Central memory CD8-positive, alpha-beta T cell (primary cell): ENCODE data around the gene TCHP.

Experiments used
- ATAC-seq: fragments of 150-1000 bp; cut with Tn5 transposase; replicated peaks from 2 replicates; pipeline ENCODE4 v1.10.0; 2022; ENCODE audit warnings: mild to moderate bottlenecking, moderate FRiP score, moderate number of reproducible peaks; ENCODE audit not compliant: poor library complexity, severe bottlenecking; ENCODE audit errors: extremely low read depth
- DNase-seq, 2 donors: peaks; one replicate each; pipeline ENCODE4 v3.0.0; 2021; ENCODE audit warnings: low spot score in 2 of 2
- H3K27ac Mint-ChIP-seq: one replicate; pipeline ENCODE4 v1.8.0; 2022; ENCODE audit warnings: low read depth, mild to moderate bottlenecking, moderate library complexity, mixed read lengths
- H3K27me3 Mint-ChIP-seq: one replicate; pipeline ENCODE4 v1.8.0; 2022; ENCODE audit warnings: mixed read lengths
- H3K36me3 Mint-ChIP-seq: one replicate; pipeline ENCODE4 v1.8.0; 2022; ENCODE audit warnings: mild to moderate bottlenecking, moderate library complexity, mixed read lengths; ENCODE audit not compliant: insufficient read depth
- H3K4me1 Mint-ChIP-seq: one replicate; pipeline ENCODE4 v1.8.0; 2022; ENCODE audit warnings: mixed read lengths
- H3K4me3 Mint-ChIP-seq: one replicate; pipeline ENCODE4 v1.8.0; 2022; ENCODE audit warnings: mild to moderate bottlenecking, moderate library complexity, mixed read lengths
- H3K9me3 Mint-ChIP-seq: one replicate; pipeline ENCODE4 v1.8.0; 2022; ENCODE audit warnings: mixed read lengths

Gene TCHP

GRCh38 chr12:109900752-109901580 is 892 bp downstream of the TCHP start:
- Mint-ChIP-seq H3K4me1 (peaks cover 34% of the 10 kb centered on the region), H3K27me3 (no peaks in the 10 kb centered on the region)

DNA sequence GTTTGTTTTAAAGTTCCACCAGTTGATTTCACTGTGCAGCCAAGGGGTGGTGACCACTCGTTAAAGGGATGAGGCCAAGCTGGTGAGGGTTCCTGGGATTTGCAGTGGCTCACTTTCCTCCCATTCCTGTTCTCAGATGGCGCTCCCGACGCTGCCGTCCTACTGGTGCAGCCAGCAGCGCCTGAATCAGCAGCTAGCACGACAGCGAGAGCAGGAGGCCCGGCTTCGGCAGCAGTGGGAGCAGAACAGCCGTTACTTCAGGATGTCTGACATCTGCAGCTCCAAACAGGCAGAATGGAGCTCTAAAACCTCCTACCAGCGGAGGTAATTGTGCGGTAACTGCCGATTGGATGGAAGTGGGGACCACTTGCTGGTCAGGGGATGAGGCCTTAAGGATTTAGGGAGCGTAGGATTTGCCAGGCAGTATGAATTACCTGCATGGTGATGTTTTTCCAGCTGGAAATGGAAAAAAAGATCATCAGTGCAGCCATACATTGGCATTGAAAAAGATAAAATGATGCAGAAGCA is 2.9 kb downstream of the TCHP start:
- no peaks in the 10 kb centered on the region for H3K9me3 Mint-ChIP-seq
- H3K4me3 Mint-ChIP-seq = no peak overlapping the region
- H3K4me1 Mint-ChIP-seq = peaks cover 34% of the 10 kb centered on the region
- peaks cover 44% of the 10 kb centered on the region for H3K36me3 Mint-ChIP-seq
- ATAC-seq = no peak
- H3K27me3 Mint-ChIP-seq = no peaks in the 10 kb centered on the region
- no peak for DNase-seq
- H3K27ac Mint-ChIP-seq = no peak overlapping the region

More at GRCh38 chr12:109900752-109901580, 892 bp downstream of the TCHP start:
- Mint-ChIP-seq H3K27ac (peak overlapping the region; percentile 92), H3K4me3 (peak overlapping the region; percentile 95), H3K9me3 (no peaks in the 10 kb centered on the region), H3K36me3 (peaks cover 30% of the 10 kb centered on the region)
- no peak for DNase-seq
- ATAC-seq = peak; percentile 5

- DNase-seq (no peak), ATAC-seq (no peak)
- peaks cover 33% of the 10 kb centered on the region for H3K4me1 Mint-ChIP-seq
- no peaks in the 10 kb centered on the region for H3K9me3 Mint-ChIP-seq
- no peaks in the 10 kb centered on the region for H3K27me3 Mint-ChIP-seq
- H3K4me3 Mint-ChIP-seq = no peak overlapping the region
- no peak overlapping the region for H3K27ac Mint-ChIP-seq
- H3K36me3 Mint-ChIP-seq = peaks cover 53% of the 10 kb centered on the region
Measured at GRCh38 chr12:109905301-109905700, 5.2 kb downstream of the TCHP start.

DNA sequence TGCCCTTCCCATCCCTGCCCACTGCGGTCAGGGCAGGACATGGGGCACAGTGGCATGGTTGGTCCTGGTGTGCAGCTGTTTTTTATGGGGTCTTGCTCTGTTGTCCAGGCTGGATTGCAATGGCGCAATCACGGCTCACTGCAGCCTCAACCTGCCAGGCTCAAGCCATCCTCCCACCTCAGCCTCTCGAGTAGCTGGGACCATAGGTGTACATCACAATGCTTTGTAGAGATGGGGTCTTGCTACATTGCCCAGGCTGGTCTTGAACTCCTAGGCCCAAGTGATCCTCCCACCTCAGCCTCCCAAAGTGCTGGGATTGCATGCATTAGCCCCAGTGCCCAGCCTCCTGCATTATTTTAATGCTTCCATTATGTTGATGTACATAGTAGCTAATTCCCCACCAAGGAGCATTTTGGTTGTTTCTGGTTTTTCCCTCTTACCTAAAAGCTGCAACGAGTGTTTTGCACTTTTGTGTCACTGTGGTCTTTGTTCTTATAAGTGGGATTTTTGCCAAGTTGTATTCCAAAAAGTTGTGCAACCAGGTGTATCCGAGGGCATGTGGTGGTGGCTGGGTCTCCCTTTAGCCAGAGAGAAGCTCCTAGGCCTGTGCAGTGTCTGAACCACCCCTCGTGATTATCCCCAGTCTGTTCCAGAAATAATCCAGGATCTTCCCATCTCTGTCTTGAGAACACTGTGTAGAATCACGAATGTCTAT is 10.3 kb downstream of the TCHP start:
- H3K4me1 Mint-ChIP-seq = peaks cover 5% of the 10 kb centered on the region
- H3K27ac Mint-ChIP-seq = no peak overlapping the region
- H3K9me3 Mint-ChIP-seq = no peaks in the 10 kb centered on the region
- no peak overlapping the region for H3K4me3 Mint-ChIP-seq
- no peak for DNase-seq
- ATAC-seq = no peak
- peaks cover 57% of the 10 kb centered on the region for H3K36me3 Mint-ChIP-seq
- H3K27me3 Mint-ChIP-seq = no peaks in the 10 kb centered on the region

GRCh38 chr12:109910969-109911348 is 10.9 kb downstream of the TCHP start:
- no peak for DNase-seq
- ATAC-seq = no peak
- no peak overlapping the region for H3K4me3 Mint-ChIP-seq
- H3K9me3 Mint-ChIP-seq = no peaks in the 10 kb centered on the region
- peaks cover 5% of the 10 kb centered on the region for H3K4me1 Mint-ChIP-seq
- H3K36me3 Mint-ChIP-seq = peaks cover 57% of the 10 kb centered on the region
- H3K27me3 Mint-ChIP-seq = no peaks in the 10 kb centered on the region
- H3K27ac Mint-ChIP-seq = no peak overlapping the region

DNA sequence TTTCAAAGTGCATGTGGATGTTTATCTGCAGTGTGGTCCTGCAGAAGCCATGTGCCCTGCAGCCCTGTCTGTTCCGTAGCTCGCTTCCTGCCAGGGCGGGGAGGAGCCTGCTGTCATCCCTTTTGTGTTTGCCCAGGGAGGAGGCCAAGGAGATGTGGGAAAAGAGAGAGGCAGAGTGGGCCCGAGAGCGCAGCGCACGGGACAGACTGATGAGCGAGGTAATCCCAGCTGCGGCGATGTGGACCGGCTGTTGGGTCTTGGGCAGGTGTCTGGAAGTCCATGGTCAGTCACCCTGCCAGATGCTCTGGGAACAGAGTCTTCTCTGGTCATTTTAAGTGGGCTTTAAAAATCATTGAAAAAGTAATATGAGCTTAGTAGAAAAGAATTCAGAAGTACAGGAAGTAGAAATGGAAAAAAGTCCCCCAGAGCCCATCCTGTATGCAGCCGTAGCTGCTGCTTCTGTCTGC is 12.8 kb downstream of the TCHP start:
- no peak overlapping the region for H3K27ac Mint-ChIP-seq
- no peak overlapping the region for H3K4me3 Mint-ChIP-seq
- DNase-seq (no peak), ATAC-seq (no peak)
- peaks cover 5% of the 10 kb centered on the region for H3K4me1 Mint-ChIP-seq
- H3K27me3 Mint-ChIP-seq = no peaks in the 10 kb centered on the region
- no peaks in the 10 kb centered on the region for H3K9me3 Mint-ChIP-seq
- H3K36me3 Mint-ChIP-seq = peaks cover 59% of the 10 kb centered on the region

- DNase-seq = no peak
- ATAC-seq = no peak
- Mint-ChIP-seq H3K4me3 (no peak overlapping the region), H3K9me3 (no peaks in the 10 kb centered on the region), H3K36me3 (peaks cover 58% of the 10 kb centered on the region), H3K27ac (no peak overlapping the region), H3K4me1 (no peaks in the 10 kb centered on the region), H3K27me3 (no peaks in the 10 kb centered on the region)
Measured at GRCh38 chr12:109914461-109914860, 14.4 kb downstream of the TCHP start.

GRCh38 chr12:109915171-109916040 is 15.3 kb downstream of the TCHP start:
- DNase-seq = no peak
- ATAC-seq = no peak
- Mint-ChIP-seq H3K4me1 (no peaks in the 10 kb centered on the region), H3K27ac (no peak overlapping the region), H3K36me3 (peaks cover 60% of the 10 kb centered on the region), H3K27me3 (no peaks in the 10 kb centered on the region), H3K4me3 (no peak overlapping the region), H3K9me3 (no peaks in the 10 kb centered on the region)

- ATAC-seq (no peak), DNase-seq (no peak)
- no peak overlapping the region for H3K4me3 Mint-ChIP-seq
- no peaks in the 10 kb centered on the region for H3K4me1 Mint-ChIP-seq
- H3K27ac Mint-ChIP-seq = no peak overlapping the region
- peaks cover 63% of the 10 kb centered on the region for H3K36me3 Mint-ChIP-seq
- no peaks in the 10 kb centered on the region for H3K27me3 Mint-ChIP-seq
- H3K9me3 Mint-ChIP-seq = no peaks in the 10 kb centered on the region
Measured at GRCh38 chr12:109916045-109916444, 16.0 kb downstream of the TCHP start.

GRCh38 chr12:109919456-109919855 is 19.4 kb downstream of the TCHP start:
- Mint-ChIP-seq H3K9me3 (no peaks in the 10 kb centered on the region), H3K27ac (peak overlapping the region; percentile 58), H3K27me3 (no peaks in the 10 kb centered on the region), H3K36me3 (peaks cover 49% of the 10 kb centered on the region), H3K4me1 (no peaks in the 10 kb centered on the region), H3K4me3 (no peak overlapping the region)
- DNase-seq = no peak
- ATAC-seq = no peak

- ATAC-seq = no peak
- peaks cover 43% of the 10 kb centered on the region for H3K36me3 Mint-ChIP-seq
- no peaks in the 10 kb centered on the region for H3K4me1 Mint-ChIP-seq
- H3K4me3 Mint-ChIP-seq = no peak overlapping the region
- H3K9me3 Mint-ChIP-seq = no peaks in the 10 kb centered on the region
- no peak overlapping the region for H3K27ac Mint-ChIP-seq
- no peaks in the 10 kb centered on the region for H3K27me3 Mint-ChIP-seq
- no peak for DNase-seq
Measured at GRCh38 chr12:109920261-109920780, 20.2 kb downstream of the TCHP start.

- no peak for ATAC-seq
- no peak overlapping the region for H3K27ac Mint-ChIP-seq
- no peaks in the 10 kb centered on the region for H3K9me3 Mint-ChIP-seq
- no peak for DNase-seq
- no peaks in the 10 kb centered on the region for H3K4me1 Mint-ChIP-seq
- H3K27me3 Mint-ChIP-seq = no peaks in the 10 kb centered on the region
- H3K36me3 Mint-ChIP-seq = peaks cover 33% of the 10 kb centered on the region
- no peak overlapping the region for H3K4me3 Mint-ChIP-seq
Measured at GRCh38 chr12:109921982-109922381, 21.9 kb downstream of the TCHP start.
